Endothelial cell of umbilical vein (primary cell): ENCODE results near the gene C2orf76. TPM values are rescaled to one million over a fixed set of nuclear protein-coding genes. Genes with fewer than 3 reads are reported as not detected.

Experiments used
- BruUV-seq: library from RNA; stranded (reverse); fragments of 400-500 nt; replicated peaks from 2 replicates; lab custom pipeline; 2021; lab: Mats Ljungman, UMichigan
- CTCF ChIA-PET: fragments of 300-600, 350-600 bp; sonication (Branson Sonifier 250); formaldehyde crosslinking; loops from one replicate; lab custom pipeline; 2021; ENCODE audit warnings: antibody characterized with exemption, inconsistent platforms; lab: Charles Lee
- POLR2A ChIA-PET: fragments of 300-600, 350-600 bp; sonication (Branson Sonifier 250); formaldehyde crosslinking; loops from one replicate; lab custom pipeline; 2021; ENCODE audit warnings: antibody characterized with exemption, inconsistent platforms; lab: Charles Lee
- DNase-seq: peaks from one replicate; pipeline ENCODE4 v3.0.0-alpha.2; 2011; ENCODE audit warnings: low read depth, low spot score
- FAIRE-seq: peaks from 2 replicates; lab custom pipeline; 2011; peaks lifted over from hg19 to GRCh38; lab: Jason Lieb, UNC
- H2AFZ ChIP-seq: 2 replicates; pipeline ENCODE4 v1.6.0; 2012; ENCODE audit warnings: low read depth, low read length, control low read depth, inconsistent platforms
- H3K27ac ChIP-seq: 2 replicates; pipeline ENCODE4 v1.5.1; 2011; ENCODE audit warnings: low read depth, mild to moderate bottlenecking, control low read depth, low read length, moderate library complexity; ENCODE audit not compliant: insufficient read depth
- H3K27me3 ChIP-seq, 2 experiments: 2 replicates each; pipeline versions ENCODE4 v1.6.0 to v1.6.1; 2011; ENCODE audit warnings: low read length in 2 of 2, mixed read lengths in 1 of 2; ENCODE audit not compliant: control insufficient read depth in 2 of 2, insufficient read depth in 2 of 2
- H3K36me3 ChIP-seq, 2 experiments: 2 replicates in 1 of 2; 3 replicates in 1 of 2; pipeline ENCODE4 v1.5.1; 2011; ENCODE audit warnings: low read length in 2 of 2, mild to moderate bottlenecking in 1 of 2, moderate library complexity in 1 of 2; ENCODE audit not compliant: control insufficient read depth in 2 of 2, insufficient read depth in 2 of 2; ENCODE audit errors: extremely low read depth in 1 of 2
- H3K4me1 ChIP-seq: 3 replicates; pipeline ENCODE4 v1.5.1; 2011; ENCODE audit warnings: mild to moderate bottlenecking, low read length; ENCODE audit not compliant: control insufficient read depth, insufficient read depth; ENCODE audit errors: extremely low read depth
- H3K4me2 ChIP-seq: 2 replicates; pipeline ENCODE4 v1.6.1; 2011; ENCODE audit warnings: low read length, control low read depth, mixed read lengths; ENCODE audit not compliant: insufficient read depth
- H3K4me3 ChIP-seq, 3 experiments: fragments of 200-600 bp in 1 of 3; sonication (generic), shearing (Covaris generic) in 1 of 3; replicated peaks in 1 of 3; 2 replicates each; pipeline ENCODE4 v1.5.1; 2011 to 2016; ENCODE audit warnings: control low read depth in 3 of 3, low read length in 3 of 3, mild to moderate bottlenecking in 2 of 3, inconsistent platforms in 1 of 3, low read depth in 1 of 3, moderate library complexity in 1 of 3; ENCODE audit not compliant: insufficient read depth in 1 of 3
- H3K79me2 ChIP-seq: 2 replicates; pipeline ENCODE4 v1.6.0; 2012; ENCODE audit warnings: low read length, inconsistent platforms; ENCODE audit not compliant: control insufficient read depth, insufficient read depth
- H3K9ac ChIP-seq: replicated peaks from 2 replicates; pipeline ENCODE3; 2011; ENCODE audit warnings: low read length, control low read depth; ENCODE audit not compliant: insufficient read depth; ENCODE audit errors: extremely low read depth
- H3K9me1 ChIP-seq: replicated peaks from 3 replicates; pipeline ENCODE4 v1.6.0; 2011; ENCODE audit warnings: mild to moderate bottlenecking, low read length; ENCODE audit not compliant: control insufficient read depth, insufficient read depth; ENCODE audit errors: extremely low read depth
- H3K9me3 ChIP-seq: replicated peaks from 2 replicates; pipeline ENCODE4 v1.5.1; 2012; ENCODE audit warnings: low read length, inconsistent platforms; ENCODE audit not compliant: control insufficient read depth, insufficient read depth
- H4K20me1 ChIP-seq: replicated peaks from 2 replicates; pipeline ENCODE3; 2011; ENCODE audit warnings: mild to moderate bottlenecking, low read length; ENCODE audit not compliant: control insufficient read depth, insufficient read depth; ENCODE audit errors: extremely low read depth
- EZH2 ChIP-seq: IDR thresholded peaks from 2 replicates; pipeline ENCODE4 v1.6.1; 2012; ENCODE audit warnings: borderline replicate concordance, low read depth, mild to moderate bottlenecking, moderate library complexity, low read length, inconsistent platforms; ENCODE audit not compliant: severe bottlenecking
- FOS ChIP-seq: IDR thresholded peaks from 2 replicates; pipeline ENCODE4 v1.6.1; 2011; ENCODE audit warnings: mild to moderate bottlenecking, low read length, moderate library complexity, borderline replicate concordance; ENCODE audit not compliant: insufficient read depth
- GATA2 ChIP-seq: IDR thresholded peaks from 2 replicates; pipeline ENCODE4 v1.7.0; 2011; ENCODE audit warnings: low read depth, mild to moderate bottlenecking, moderate library complexity, mixed read lengths, low read length; ENCODE audit not compliant: insufficient read length, insufficient read depth
- JUN ChIP-seq: IDR thresholded peaks from 2 replicates; pipeline ENCODE4 v1.6.1; 2011; ENCODE audit warnings: borderline replicate concordance, low read depth; ENCODE audit not compliant: insufficient read length, insufficient read depth
- MAX ChIP-seq: IDR thresholded peaks from 2 replicates; pipeline ENCODE4 v1.6.1; 2011; ENCODE audit not compliant: insufficient read depth, insufficient read length
- MYC ChIP-seq: IDR thresholded peaks from one replicate; pipeline ENCODE4 v1.6.1; 2011; ENCODE audit warnings: mild to moderate bottlenecking, low read depth, low read length
- POLR2A ChIP-seq: IDR thresholded peaks from 2 replicates; pipeline ENCODE4 v1.6.1; 2012; ENCODE audit warnings: low read depth, mild to moderate bottlenecking, control low read depth, low read length
- POLR2AphosphoS5 ChIP-seq: IDR thresholded peaks from 2 replicates; pipeline ENCODE4 v1.6.1; 2012; ENCODE audit warnings: low read depth, mild to moderate bottlenecking, control low read depth, low read length, moderate library complexity; ENCODE audit not compliant: insufficient read depth
- dilution Hi-C: fragments of 300-500 bp; cut with MboI; formaldehyde crosslinking; loops from one replicate; pipeline ENCODE4 v1.15.0; 2019; ENCODE audit warnings: low sequenced_read_pairs; ENCODE audit not compliant: extremely low pct_ligation_motif_present
- intact Hi-C: fragments of 100-400 bp; cut with micrococcal nuclease; formaldehyde crosslinking; loops from one replicate; pipeline ENCODE4 v1.10.0; 2022
- polyA plus RNA-seq, 4 experiments: library from polyadenylated mRNA; depleted of rRNA in 3 of 4; stranded (reverse) in 3 of 4; unstranded in 1 of 4; fragments of >200 nt; gene quantifications; 2 replicates each; pipeline versions ENCODE4 v1.2.1 to v1.2.3, GENCODE V29; 2011 to 2012; ENCODE audit warnings: missing spikeins in 1 of 4
- total RNA-seq: library from RNA; stranded (reverse); gene quantifications from 2 replicates; pipeline ENCODE4 v1.2.3, GENCODE V29; 2021
- TF ChIP-seq, protein P1 (sequence below), 2 donors: IDR thresholded peaks; 1 replicate in 1 of 2; 2 replicates in 1 of 2; pipeline ENCODE4 v1.5.1; 2011; ENCODE audit warnings: low read length in 2 of 2, mild to moderate bottlenecking in 2 of 2, moderate library complexity in 2 of 2, control low read depth in 1 of 2, inconsistent platforms in 1 of 2, low read depth in 1 of 2; ENCODE audit not compliant: insufficient read depth in 1 of 2; ENCODE audit errors: extremely low read depth in 1 of 2

The C2orf76 gene
- total and polyA plus RNA-seq, 2 donors (not counting 3 experiments of a cell fraction or from before 2014, with no cell fraction given), result 7.4 to 12.1 TPM

- Histone ChIP-seq H3K4me3 (no peak overlapping the region), H3K27me3 (no peaks in the 10 kb centered on the region), H2AFZ (no peak overlapping the region), H3K79me2 (no peaks in the 10 kb centered on the region), H3K9me3 (no peaks in the 10 kb centered on the region), H3K4me1 (no peaks in the 10 kb centered on the region), H3K9ac (no peak overlapping the region), H3K4me2 (no peak overlapping the region), H3K36me3 (no peaks in the 10 kb centered on the region), H4K20me1 (no peaks in the 10 kb centered on the region), H3K9me1 (no peaks in the 10 kb centered on the region), H3K27ac (no peak overlapping the region)
- DNase-seq (no peak), FAIRE-seq (no peak)
- TF ChIP-seq EZH2 (no peak), JUN (no peak), POLR2A (no peak), FOS (no peak), MYC (no peak), MAX (no peak), POLR2AphosphoS5 (no peak), GATA2 (no peak)
- TF ChIP-seq, protein P1, sequence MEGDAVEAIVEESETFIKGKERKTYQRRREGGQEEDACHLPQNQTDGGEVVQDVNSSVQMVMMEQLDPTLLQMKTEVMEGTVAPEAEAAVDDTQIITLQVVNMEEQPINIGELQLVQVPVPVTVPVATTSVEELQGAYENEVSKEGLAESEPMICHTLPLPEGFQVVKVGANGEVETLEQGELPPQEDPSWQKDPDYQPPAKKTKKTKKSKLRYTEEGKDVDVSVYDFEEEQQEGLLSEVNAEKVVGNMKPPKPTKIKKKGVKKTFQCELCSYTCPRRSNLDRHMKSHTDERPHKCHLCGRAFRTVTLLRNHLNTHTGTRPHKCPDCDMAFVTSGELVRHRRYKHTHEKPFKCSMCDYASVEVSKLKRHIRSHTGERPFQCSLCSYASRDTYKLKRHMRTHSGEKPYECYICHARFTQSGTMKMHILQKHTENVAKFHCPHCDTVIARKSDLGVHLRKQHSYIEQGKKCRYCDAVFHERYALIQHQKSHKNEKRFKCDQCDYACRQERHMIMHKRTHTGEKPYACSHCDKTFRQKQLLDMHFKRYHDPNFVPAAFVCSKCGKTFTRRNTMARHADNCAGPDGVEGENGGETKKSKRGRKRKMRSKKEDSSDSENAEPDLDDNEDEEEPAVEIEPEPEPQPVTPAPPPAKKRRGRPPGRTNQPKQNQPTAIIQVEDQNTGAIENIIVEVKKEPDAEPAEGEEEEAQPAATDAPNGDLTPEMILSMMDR (IDR thresholded peaks at IDR 0.05; ENCODE audit: extremely low read depth in 1 of 2, insufficient read depth in 1 of 2, low read depth in 1 of 2, low read length in 2 of 2), result no peak
- BruUV-seq, result no TSS peak
- POLR2A ChIA-PET, result no interaction called here
- dilution Hi-C loops (no loop called here), intact Hi-C loops (no loop called here)
- CTCF ChIA-PET, result interaction anchor here (1.0 kb wide), 1 partner anchor 13 kb away, joined by 3 read pairs; no protein-coding TSS in a partner anchor
These were observed 61.0 kb downstream of the C2orf76 start for GRCh38 chr2:119305497-119306195.
